Lung (tissue), 12 donors: ENCODE measurements around the gene ESR1. TPM values are rescaled to one million over a fixed set of nuclear protein-coding genes. Genes with fewer than 3 reads are reported as not detected.
"Not testable (repeated sequence)": the region's sequence is repeated elsewhere in the genome, so short reads cannot be mapped to it uniquely, and the experiment has no call there.

Experiments used
- ATAC-seq: fragments of 200-7000 bp; cut with Tn5 transposase; one replicate; pipeline ENCODE4 v1.9.1; 2020; ENCODE audit warnings: moderate number of reproducible peaks; ENCODE audit not compliant: insufficient read depth, low FRiP score
- DNase-seq, 3 donors: peaks; one replicate each; pipeline ENCODE4 v3.0.0-alpha.2; 2013 to 2017
- H3K27ac ChIP-seq, 2 donors: one replicate each; pipeline ENCODE4 v1.5.1; 2013; ENCODE audit warnings: mild to moderate bottlenecking in 2 of 2, moderate library complexity in 2 of 2, control low read depth in 1 of 2, inconsistent platforms in 1 of 2, low read depth in 1 of 2, low read length in 1 of 2
- H3K27me3 ChIP-seq, 3 donors: one replicate each; pipeline ENCODE4 v1.5.1; 2013; ENCODE audit warnings: low read length in 2 of 3; ENCODE audit not compliant: control insufficient read depth in 3 of 3, insufficient read depth in 3 of 3
- H3K36me3 ChIP-seq, 4 donors: one replicate each; pipeline ENCODE4 v1.5.1; 2013; ENCODE audit warnings: low read length in 4 of 4, mild to moderate bottlenecking in 1 of 4, moderate library complexity in 1 of 4; ENCODE audit not compliant: control insufficient read depth in 4 of 4, insufficient read depth in 4 of 4
- H3K4me1 ChIP-seq, 5 donors: one replicate each; pipeline ENCODE4 v1.5.1; 2013; ENCODE audit warnings: low read length in 5 of 5, mild to moderate bottlenecking in 2 of 5, moderate library complexity in 1 of 5; ENCODE audit not compliant: control insufficient read depth in 5 of 5, insufficient read depth in 5 of 5
- H3K4me3 ChIP-seq: one replicate; pipeline ENCODE4 v1.5.1; 2013; ENCODE audit warnings: mild to moderate bottlenecking, control low read depth, moderate library complexity
- H3K9ac ChIP-seq, 2 donors: one replicate each; pipeline ENCODE4 v1.5.1; 2013; ENCODE audit warnings: low read length in 2 of 2, control low read depth in 1 of 2; ENCODE audit not compliant: insufficient read depth in 1 of 2
- H3K9me3 ChIP-seq, 4 donors: one replicate each; pipeline ENCODE4 v1.5.1; 2013; ENCODE audit warnings: low read length in 3 of 4, mild to moderate bottlenecking in 1 of 4, moderate library complexity in 1 of 4; ENCODE audit not compliant: control insufficient read depth in 4 of 4, insufficient read depth in 3 of 4
- WGBS, 2 donors: extraction: QIAGEN DNeasy Blood & Tissue Kit; methylation state at CpG; one replicate each; pipeline ENCODE4 v1.1.7; 2013; 5-methylcytosine and 5-hydroxymethylcytosine counted together
- polyA plus RNA-seq, 2 donors: library from polyadenylated mRNA; stranded (reverse); fragments of 200-250 nt; gene quantifications; one replicate each; pipeline ENCODE4 v1.2.1, GENCODE V29; 2013
- total RNA-seq, 2 donors: library from RNA; depleted of rRNA in 1 of 2; stranded (reverse); fragments of >200 nt in 1 of 2; gene quantifications; one replicate each; pipeline ENCODE4 v1.2.1, GENCODE V29; 2014 to 2021
- TF ChIP-seq, protein P1 (sequence below): IDR thresholded peaks from 2 replicates; pipeline ENCODE4 v1.5.1; 2012; ENCODE audit warnings: mild to moderate bottlenecking; ENCODE audit errors: control extremely low read depth, extremely low read depth
- donor health status: control.
- donor health status: control.
- donor health status: Bipolar disorder and iron deficiency.
- donor health status: healthy.
- donor health status: DM: yes; HTN: yes; CAD: no.

Gene ESR1
- total and polyA plus RNA-seq, 4 donors, result 0.14 to 3.7 (median 0.78) TPM

DNA sequence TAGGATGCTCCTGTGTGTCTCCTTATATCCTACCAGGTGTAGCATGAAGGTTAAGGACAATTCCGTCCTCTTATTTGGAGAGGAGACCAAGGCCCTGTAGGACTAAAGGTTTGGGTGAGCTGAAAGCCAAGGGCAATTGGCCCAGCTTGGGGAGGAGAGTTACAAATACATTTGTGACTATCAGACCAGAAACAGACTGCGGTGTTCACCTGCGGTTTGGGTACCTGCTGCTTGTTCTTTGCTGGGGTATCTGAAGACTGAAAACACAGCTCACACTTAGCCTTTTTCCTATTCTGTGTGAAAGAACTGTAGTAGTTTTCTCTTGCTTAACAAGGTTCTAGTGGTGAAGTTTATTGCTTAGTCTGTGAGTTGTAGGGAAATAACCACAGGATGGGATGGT lies 55.0 kb downstream of the ESR1 start:
- no peak overlapping the region for H3K27ac ChIP-seq
- ATAC-seq (no peak), DNase-seq (no peak)
- TF ChIP-seq, protein P1, sequence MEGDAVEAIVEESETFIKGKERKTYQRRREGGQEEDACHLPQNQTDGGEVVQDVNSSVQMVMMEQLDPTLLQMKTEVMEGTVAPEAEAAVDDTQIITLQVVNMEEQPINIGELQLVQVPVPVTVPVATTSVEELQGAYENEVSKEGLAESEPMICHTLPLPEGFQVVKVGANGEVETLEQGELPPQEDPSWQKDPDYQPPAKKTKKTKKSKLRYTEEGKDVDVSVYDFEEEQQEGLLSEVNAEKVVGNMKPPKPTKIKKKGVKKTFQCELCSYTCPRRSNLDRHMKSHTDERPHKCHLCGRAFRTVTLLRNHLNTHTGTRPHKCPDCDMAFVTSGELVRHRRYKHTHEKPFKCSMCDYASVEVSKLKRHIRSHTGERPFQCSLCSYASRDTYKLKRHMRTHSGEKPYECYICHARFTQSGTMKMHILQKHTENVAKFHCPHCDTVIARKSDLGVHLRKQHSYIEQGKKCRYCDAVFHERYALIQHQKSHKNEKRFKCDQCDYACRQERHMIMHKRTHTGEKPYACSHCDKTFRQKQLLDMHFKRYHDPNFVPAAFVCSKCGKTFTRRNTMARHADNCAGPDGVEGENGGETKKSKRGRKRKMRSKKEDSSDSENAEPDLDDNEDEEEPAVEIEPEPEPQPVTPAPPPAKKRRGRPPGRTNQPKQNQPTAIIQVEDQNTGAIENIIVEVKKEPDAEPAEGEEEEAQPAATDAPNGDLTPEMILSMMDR, result no peak
- no peaks in the 10 kb centered on the region for H3K27me3 ChIP-seq
- H3K9ac ChIP-seq, result no peak overlapping the region
- no peak overlapping the region for H3K4me3 ChIP-seq
- no peaks in the 10 kb centered on the region for H3K9me3 ChIP-seq
- no peaks in the 10 kb centered on the region for H3K36me3 ChIP-seq
- peaks cover 0 to 2% (median 0%) of the 10 kb centered on the region in 5 donors for H3K4me1 ChIP-seq
- WGBS, 2 donors, result 92 to 96% methylated on average over 3 of the region's 3 CpGs

DNA sequence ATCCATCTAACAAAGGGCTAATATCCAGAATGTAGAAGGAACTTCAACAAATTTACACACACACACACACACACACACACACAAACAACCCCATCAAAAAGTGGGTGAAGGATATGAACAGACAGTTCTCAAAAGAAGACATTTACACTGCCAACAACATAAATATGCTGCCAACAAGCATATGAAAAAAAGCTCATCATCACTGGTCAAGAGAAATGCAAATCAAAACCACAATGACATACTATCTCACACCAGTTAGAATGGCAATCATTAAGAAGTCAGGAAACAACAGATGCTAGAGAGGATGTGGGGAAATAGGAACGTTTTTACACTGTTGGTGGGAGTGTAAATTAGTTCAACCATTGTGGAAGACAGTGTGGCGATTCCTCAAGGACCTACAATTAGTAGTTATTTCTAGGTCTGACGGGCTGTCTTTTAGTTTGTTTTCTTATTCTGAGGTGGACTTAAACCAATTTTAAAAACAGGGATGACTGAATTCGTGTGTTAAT lies 59.9 kb downstream of the ESR1 start:
- DNase-seq, H3K9me3 ChIP-seq, H3K36me3 ChIP-seq, ATAC-seq, H3K4me1 ChIP-seq, H3K4me3 ChIP-seq, H3K27ac ChIP-seq, H3K27me3 ChIP-seq, H3K9ac ChIP-seq: not testable (repeated sequence)
- 37 to 54% methylated on average over 4 of the region's 4 CpGs for WGBS, 2 donors

DNA sequence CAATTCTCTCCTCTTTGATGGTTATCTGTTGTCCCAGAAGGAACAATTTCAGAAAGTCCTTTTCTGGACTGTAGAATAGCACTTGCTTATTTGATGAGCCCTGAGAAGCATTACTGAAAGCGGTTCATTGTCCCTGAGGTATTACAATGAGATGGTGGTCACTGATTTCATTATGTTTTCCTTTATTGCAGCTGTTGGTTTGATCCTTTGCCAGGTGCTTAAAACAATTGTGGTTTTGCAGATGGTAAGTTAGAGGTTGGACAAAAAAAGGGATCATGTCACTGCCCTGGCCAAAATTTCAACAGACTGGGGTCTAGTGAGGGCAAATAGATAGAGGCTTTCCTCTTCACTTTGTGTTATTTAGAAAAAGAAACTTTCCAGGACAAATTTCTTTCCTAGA lies 61.9 kb downstream of the ESR1 start:
- Histone ChIP-seq H3K9ac (no peak overlapping the region), H3K36me3 (no peaks in the 10 kb centered on the region), H3K27me3 (no peaks in the 10 kb centered on the region), H3K27ac (no peak overlapping the region), H3K4me1 (no peaks in the 10 kb centered on the region), H3K4me3 (no peak overlapping the region), H3K9me3 (no peaks in the 10 kb centered on the region)
- DNase-seq (no peak), ATAC-seq (no peak)
- TF ChIP-seq, protein P1, result no peak
- WGBS, 2 donors, result 33 to 59% methylated on average over 1 of the region's 1 CpG

DNA sequence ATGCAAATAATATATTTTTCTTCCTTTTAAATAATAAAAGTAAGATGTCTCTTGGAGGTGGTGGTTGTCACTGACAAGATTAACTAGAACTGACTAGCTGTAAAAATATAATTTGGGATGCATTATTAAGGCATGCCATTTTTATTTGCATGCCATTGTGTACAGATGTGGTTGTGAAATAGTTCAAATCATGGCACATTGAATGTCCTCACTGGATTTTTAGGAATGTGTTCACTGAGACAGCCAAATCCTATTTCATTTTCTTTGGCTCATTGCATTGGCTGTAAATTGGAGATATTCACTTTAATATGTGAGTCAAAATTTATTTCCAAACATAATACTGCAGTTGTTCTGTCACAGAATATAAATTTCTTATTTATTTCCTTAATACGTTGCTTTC lies 62.3 kb downstream of the ESR1 start:
- Histone ChIP-seq H3K27me3 (no peaks in the 10 kb centered on the region), H3K4me3 (no peak overlapping the region), H3K9ac (no peak overlapping the region), H3K9me3 (no peaks in the 10 kb centered on the region), H3K36me3 (no peaks in the 10 kb centered on the region), H3K27ac (no peak overlapping the region), H3K4me1 (no peaks in the 10 kb centered on the region)
- DNase-seq, result no peak
- TF ChIP-seq, protein P1, result no peak
- no peak for ATAC-seq
- WGBS, 2 donors, result 64 to 73% methylated on average over 1 of the region's 1 CpG
